Measurements from ENCODE around the gene SGK2.
"Not testable (repeated sequence)": the region's sequence is repeated elsewhere in the genome, so short reads cannot be mapped to it uniquely, and the experiment has no call there.

The SGK2 gene

DNA sequence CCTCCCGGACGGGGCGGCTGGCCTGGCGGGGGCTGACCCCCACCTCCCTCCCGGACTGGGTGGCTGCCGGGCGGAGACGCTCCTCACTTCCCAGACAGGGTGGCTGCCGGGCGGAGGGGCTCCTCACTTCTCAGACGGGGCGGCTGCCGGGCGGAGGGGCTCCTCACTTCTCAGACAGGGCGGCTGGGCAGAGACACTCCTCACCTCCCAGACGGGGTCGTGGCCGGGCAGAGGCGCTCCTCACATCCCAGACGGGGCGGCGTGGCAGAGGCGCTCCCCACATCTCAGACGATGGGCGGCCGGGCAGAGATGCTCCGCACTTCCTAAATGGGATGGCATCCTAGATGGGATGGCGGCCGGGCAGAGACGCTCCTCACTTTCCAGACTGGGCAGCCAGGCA, 48.5 kb downstream of the SGK2 start:
- DNase-seq: not testable (repeated sequence)

DNA sequence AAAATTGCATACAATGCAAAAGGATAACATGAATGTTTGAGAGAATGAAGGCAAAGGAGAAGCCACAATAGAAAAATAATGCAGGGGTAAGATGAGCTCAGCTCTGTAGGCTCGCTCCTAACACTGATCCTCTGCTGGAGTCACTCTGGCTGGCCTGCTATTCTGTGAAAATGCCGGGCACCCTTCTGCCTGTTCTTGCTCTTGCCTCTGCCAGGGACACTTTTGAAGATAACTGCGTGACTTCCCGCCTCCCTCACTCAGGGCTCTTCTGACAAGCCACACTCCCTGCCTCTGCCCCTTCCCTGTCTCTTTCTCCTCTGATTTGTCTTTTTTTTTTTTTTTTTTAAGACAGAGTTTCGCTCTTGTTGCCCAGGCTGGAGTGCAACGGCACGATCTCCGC, 72.8 kb downstream of the SGK2 start:
- no peak for DNase-seq
